Heart left ventricle (tissue), 13 donors: ENCODE data around the gene HAUS7.

Experiments used
- CTCF ChIP-seq, 12 donors: fragments of 200-600 bp; sonication (generic) in 4 of 12; IDR thresholded peaks; one replicate each; pipeline versions ENCODE4 v1.5.0 to v1.8.0; 2018 to 2022; ENCODE audit warnings: antibody characterized with exemption in 12 of 12, mild to moderate bottlenecking in 5 of 12
- POLR2A ChIP-seq, 2 donors: fragments of 450-650 bp; IDR thresholded peaks; one replicate each; pipeline ENCODE4 v1.6.1; 2017; ENCODE audit warnings: antibody characterized with exemption in 2 of 2, mild to moderate bottlenecking in 2 of 2, moderate library complexity in 2 of 2
- donor health status: ischemic (EF 13 %, LVEDD 7.1; RV severe dilation, severe dysfunction).
- donor health status: DM: no; HTN: yes; CAD: no.
- donor health status: DM: no; HTN: no; CAD: no.
- donor health status: ischemic (EF 25% LVEDD 6.9; RV normal size, moderate dysfunction).
- donor health status: ischemic (EF 25% LVEDD 5.7; RV mildly dilated, moderate dysfunction).
- donor health status: ischemic (EF 35%, LVEDD 5.7; RV mildly dilated, moderate dysfunction).
- donor health status: nonischemic (EF 11% LVEDD 7.7; RV severe dilation, severe dysfunction).
- donor health status: DM: yes; HTN: yes; CAD: no.
- donor health status: PGD.
- donor health status: ischemic (EF 29% LVEDD 5.4; RV normal size, mild dysfunction).
- donor health status: nonischemic (EF 23%, LVEDD 6.1; RV moderate dilation, normal function).

- TF ChIP-seq CTCF (IDR thresholded peaks at IDR 0.05) = no peak
- no peak for TF ChIP-seq POLR2A (IDR thresholded peaks at IDR 0.05)
These were observed 25.7 kb upstream of the HAUS7 start for GRCh38 chrX:153495903-153496589.
